ENCODE results near the gene SLC16A6. TPM values are rescaled to one million over a fixed set of nuclear protein-coding genes. Genes with fewer than 3 reads are reported as not detected.
"Not testable (repeated sequence)": the region's sequence is repeated elsewhere in the genome, so short reads cannot be mapped to it uniquely, and the experiment has no call there.

SLC16A6 gene
- total RNA-seq, 1 experiment from 2014 or later: 4.8 TPM

GRCh38 chr17:68255731-68256538 lies 35.0 kb downstream of the SLC16A6 start (continued):
- TF ChIP-seq YY1 (IDR thresholded peaks at IDR 0.05; ENCODE audit: extremely low read depth, insufficient replicate concordance, low read depth, low read length) (no peak), EZH2 (IDR thresholded peaks at IDR 0.05) (no peak), ZBTB33 (IDR thresholded peaks at IDR 0.05; ENCODE audit: extremely low read depth, insufficient replicate concordance, low read length) (no peak), SP1 (IDR thresholded peaks at IDR 0.05; ENCODE audit: low read depth) (no peak)
- TF ChIP-seq, protein P1, sequence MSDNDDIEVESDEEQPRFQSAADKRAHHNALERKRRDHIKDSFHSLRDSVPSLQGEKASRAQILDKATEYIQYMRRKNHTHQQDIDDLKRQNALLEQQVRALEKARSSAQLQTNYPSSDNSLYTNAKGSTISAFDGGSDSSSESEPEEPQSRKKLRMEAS (IDR thresholded peaks at IDR 0.05): no peak

GRCh38 chr17:68255151-68255550 lies 35.8 kb downstream of the SLC16A6 start:
- ATAC-seq (no peak), DNase-seq (ENCODE audit: low read depth, low spot score) (no peak)
- no peak for TF ChIP-seq FOSL1 (IDR thresholded peaks at IDR 0.05; ENCODE audit: low read depth)
- no peak for TF ChIP-seq ZBTB33 (IDR thresholded peaks at IDR 0.05; ENCODE audit: extremely low read depth, insufficient replicate concordance, low read length)
- H3K4me1 ChIP-seq (ENCODE audit: control insufficient read depth in 1 of 2, insufficient read depth in 2 of 2, low read length in 2 of 2): peaks cover 5 to 19% of the 10 kb centered on the region in 2 experiments; a peak in 3 of 4 replicates
- no peaks in the 10 kb centered on the region for H3K79me2 ChIP-seq (ENCODE audit: insufficient read depth, low read length)
- H3K27ac ChIP-seq (ENCODE audit: low read depth, low read length): no peak overlapping the region
- CTCF ChIA-PET: interaction anchor here (0.8 kb wide), 1 partner anchor 144 kb away, joined by 3 read pairs; no protein-coding TSS in a partner anchor
- intact Hi-C loops (cut with micrococcal nuclease): no loop called here
- BruUV-seq (replicated peaks): no TSS peak
- H3K27me3 ChIP-seq (ENCODE audit: insufficient read depth, low read length): no peaks in the 10 kb centered on the region
- no peaks in the 10 kb centered on the region for H3K9me2 ChIP-seq (ENCODE audit: insufficient read depth)
- H3K9me3 ChIP-seq (ENCODE audit: control insufficient read depth in 1 of 2, insufficient read depth in 1 of 2, low read depth in 1 of 2, low read length in 2 of 2): no peaks in the 10 kb centered on the region
- RAD21 ChIA-PET (ENCODE audit: low non-redundant PET in 1 of 2, low total read pairs in 2 of 2, uncharacterized antibody in 2 of 2, unreplicated experiment in 2 of 2): no interaction called here
- H3K36me3 ChIP-seq (ENCODE audit: control insufficient read depth in 1 of 2, insufficient read depth in 2 of 2, low read length in 2 of 2): peaks cover 16 to 31% of the 10 kb centered on the region in 2 experiments
- no peak overlapping the region for H3K4me3 ChIP-seq (replicated peaks in 1 of 2; ENCODE audit: low read depth in 1 of 2, low read length in 2 of 2)
- no peak overlapping the region for H3K9ac ChIP-seq (ENCODE audit: low read length)
- no peak overlapping the region for H3K4me2 ChIP-seq (ENCODE audit: low read length)
- H4K20me1 ChIP-seq (ENCODE audit: insufficient read depth): no peaks in the 10 kb centered on the region
- POLR2A ChIA-PET: interaction anchor here (0.6 kb wide), 1 partner anchor 9 kb away, joined by 3 read pairs; no protein-coding TSS in a partner anchor
- no peak overlapping the region for H2AFZ ChIP-seq (ENCODE audit: low read depth, low read length, poor library complexity, severe bottlenecking)

GRCh38 chr17:68253426-68253825 lies 37.5 kb downstream of the SLC16A6 start:
- H3K9me2 ChIP-seq (ENCODE audit: insufficient read depth); H3K79me2 ChIP-seq (ENCODE audit: insufficient read depth, low read length); DNase-seq (ENCODE audit: low read depth, low spot score); H3K4me3 ChIP-seq (replicated peaks in 1 of 2; ENCODE audit: low read depth in 1 of 2, low read length in 2 of 2); H3K9ac ChIP-seq (ENCODE audit: low read length); H3K27me3 ChIP-seq (ENCODE audit: insufficient read depth, low read length); H4K20me1 ChIP-seq (ENCODE audit: insufficient read depth); H3K9me3 ChIP-seq (ENCODE audit: control insufficient read depth in 1 of 2, insufficient read depth in 1 of 2, low read depth in 1 of 2, low read length in 2 of 2); H3K4me2 ChIP-seq (ENCODE audit: low read length); H2AFZ ChIP-seq (ENCODE audit: low read depth, low read length, poor library complexity, severe bottlenecking); RAD21 ChIA-PET (ENCODE audit: low non-redundant PET in 1 of 2, low total read pairs in 2 of 2, uncharacterized antibody in 2 of 2, unreplicated experiment in 2 of 2); H3K27ac ChIP-seq (ENCODE audit: low read depth, low read length); POLR2A ChIA-PET; ATAC-seq; BruUV-seq (replicated peaks); intact Hi-C loops (cut with micrococcal nuclease); CTCF ChIA-PET: not testable (repeated sequence)
- Histone ChIP-seq H3K4me1 (ENCODE audit: control insufficient read depth in 1 of 2, insufficient read depth in 2 of 2, low read length in 2 of 2) (peaks cover 12 to 16% of the 10 kb centered on the region in 2 experiments; a peak in 3 of 4 replicates), H3K36me3 (ENCODE audit: control insufficient read depth in 1 of 2, insufficient read depth in 2 of 2, low read length in 2 of 2) (peaks cover 16 to 31% of the 10 kb centered on the region in 2 experiments)
